Esophagus squamous epithelium (tissue), 4 donors: ENCODE data around the gene ZNF219.

Experiments
- POLR2A ChIP-seq, 4 donors: fragments of 450-650 bp; IDR thresholded peaks; one replicate each; pipeline ENCODE4 v1.6.1; 2017; ENCODE audit warnings: antibody characterized with exemption in 4 of 4, mild to moderate bottlenecking in 4 of 4, moderate library complexity in 3 of 4
- TF ChIP-seq, protein P1 (sequence below), 6 experiments: fragments of 450-650 bp in 4 of 6; fragments of 200-600 bp in 2 of 6; sonication (generic) in 2 of 6; IDR thresholded peaks; one replicate each; pipeline ENCODE4 v1.5.1; 2016 to 2019; ENCODE audit warnings: antibody characterized with exemption in 6 of 6, mild to moderate bottlenecking in 4 of 6, moderate library complexity in 4 of 6

DNA sequence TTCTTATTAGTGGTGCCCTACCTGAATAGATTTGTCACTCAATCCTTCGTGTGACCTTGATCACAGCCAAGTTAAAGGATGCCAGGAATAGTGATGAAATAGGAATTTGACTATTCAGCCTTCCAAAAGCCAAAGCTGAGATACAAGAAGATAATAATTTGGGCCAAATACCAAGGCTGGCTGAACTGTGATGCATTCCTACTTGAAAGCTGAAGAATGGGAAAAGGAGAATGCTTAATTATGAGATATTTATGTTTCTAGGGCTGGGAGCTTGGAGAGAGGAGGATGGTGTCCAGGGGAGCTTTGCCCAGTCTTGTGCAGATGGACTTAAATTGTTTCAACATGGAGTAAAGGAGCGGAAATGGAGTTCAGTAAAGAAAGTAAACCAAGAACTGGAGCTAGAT, 51.1 kb downstream of the ZNF219 start:
- no peak for TF ChIP-seq POLR2A (IDR thresholded peaks at IDR 0.05)
- TF ChIP-seq, protein P1, sequence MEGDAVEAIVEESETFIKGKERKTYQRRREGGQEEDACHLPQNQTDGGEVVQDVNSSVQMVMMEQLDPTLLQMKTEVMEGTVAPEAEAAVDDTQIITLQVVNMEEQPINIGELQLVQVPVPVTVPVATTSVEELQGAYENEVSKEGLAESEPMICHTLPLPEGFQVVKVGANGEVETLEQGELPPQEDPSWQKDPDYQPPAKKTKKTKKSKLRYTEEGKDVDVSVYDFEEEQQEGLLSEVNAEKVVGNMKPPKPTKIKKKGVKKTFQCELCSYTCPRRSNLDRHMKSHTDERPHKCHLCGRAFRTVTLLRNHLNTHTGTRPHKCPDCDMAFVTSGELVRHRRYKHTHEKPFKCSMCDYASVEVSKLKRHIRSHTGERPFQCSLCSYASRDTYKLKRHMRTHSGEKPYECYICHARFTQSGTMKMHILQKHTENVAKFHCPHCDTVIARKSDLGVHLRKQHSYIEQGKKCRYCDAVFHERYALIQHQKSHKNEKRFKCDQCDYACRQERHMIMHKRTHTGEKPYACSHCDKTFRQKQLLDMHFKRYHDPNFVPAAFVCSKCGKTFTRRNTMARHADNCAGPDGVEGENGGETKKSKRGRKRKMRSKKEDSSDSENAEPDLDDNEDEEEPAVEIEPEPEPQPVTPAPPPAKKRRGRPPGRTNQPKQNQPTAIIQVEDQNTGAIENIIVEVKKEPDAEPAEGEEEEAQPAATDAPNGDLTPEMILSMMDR (IDR thresholded peaks at IDR 0.05), result no peak
